ENCODE measurements around the gene TBC1D32. TPM values are rescaled to one million over a fixed set of nuclear protein-coding genes. Genes with fewer than 3 reads are reported as not detected.
"Not testable (repeated sequence)": the region's sequence is repeated elsewhere in the genome, so short reads cannot be mapped to it uniquely, and the experiment has no call there.

The TBC1D32 gene
- total RNA-seq, 3 donors from 2014 or later (not counting 1 experiment from before 2014, with no cell fraction given) = 8.9 to 17.4 (median 14.2) TPM

GRCh38 chr6:121222656-121223055, 111.6 kb downstream of the TBC1D32 start:
- peaks cover 5% of the 10 kb centered on the region for H3K36me3 Mint-ChIP-seq
- intact Hi-C loops (cut with micrococcal nuclease) = no loop called here
- no peaks in the 10 kb centered on the region for H3K4me1 ChIP-seq (ENCODE audit: control insufficient read depth, insufficient read depth, low read length)
- H3K4me3 ChIP-seq (ENCODE audit: low read length) = no peak overlapping the region
- H3K9me3 ChIP-seq (ENCODE audit: control insufficient read depth, insufficient read depth, low read length) = no peaks in the 10 kb centered on the region
- ATAC-seq (no peak), DNase-seq (no peak)
- H3K27me3 Mint-ChIP-seq (ENCODE audit: low read depth in 2 of 2) = no peaks in the 10 kb centered on the region
- no CpG with 5 or more reads among the region's 3 CpGs for WGBS (ENCODE audit: insufficient coverage)
- H3K27me3 ChIP-seq (ENCODE audit: control insufficient read depth, insufficient read depth, low read length) = no peaks in the 10 kb centered on the region
- no peak overlapping the region for H3K27ac Mint-ChIP-seq
- H3K9me3 Mint-ChIP-seq = peaks cover 0 to 5% of the 10 kb centered on the region in 2 donors
- no peaks in the 10 kb centered on the region for H3K36me3 ChIP-seq (ENCODE audit: control insufficient read depth, insufficient read depth, low read length)
- H3K27ac ChIP-seq (ENCODE audit: low read length) = no peak overlapping the region
- no peak for TF ChIP-seq CTCF (IDR thresholded peaks at IDR 0.05)
- H3K4me1 Mint-ChIP-seq = no peaks in the 10 kb centered on the region
- no peak overlapping the region for H3K4me3 Mint-ChIP-seq

GRCh38 chr6:121216928-121217327, 117.4 kb downstream of the TBC1D32 start:
- peaks cover 12% of the 10 kb centered on the region for H3K36me3 Mint-ChIP-seq
- H3K9me3 Mint-ChIP-seq = peaks cover 6 to 7% of the 10 kb centered on the region in 2 donors
- WGBS (ENCODE audit: insufficient coverage) = 78% methylated on average over 1 of the region's 1 CpG
- Histone ChIP-seq H3K9me3 (ENCODE audit: control insufficient read depth, insufficient read depth, low read length) (peaks cover 13% of the 10 kb centered on the region), H3K36me3 (ENCODE audit: control insufficient read depth, insufficient read depth, low read length) (peaks cover 5% of the 10 kb centered on the region), H3K27me3 (ENCODE audit: control insufficient read depth, insufficient read depth, low read length) (no peaks in the 10 kb centered on the region), H3K27ac (ENCODE audit: low read length) (no peak overlapping the region), H3K4me3 (ENCODE audit: low read length) (no peak overlapping the region), H3K4me1 (ENCODE audit: control insufficient read depth, insufficient read depth, low read length) (no peaks in the 10 kb centered on the region)
- H3K27ac Mint-ChIP-seq = no peak overlapping the region
- intact Hi-C loops (cut with micrococcal nuclease) = no loop called here
- TF ChIP-seq CTCF (IDR thresholded peaks at IDR 0.05) = no peak
- H3K4me1 Mint-ChIP-seq = no peaks in the 10 kb centered on the region
- H3K4me3 Mint-ChIP-seq = no peak overlapping the region
- H3K27me3 Mint-ChIP-seq (ENCODE audit: low read depth in 2 of 2) = no peaks in the 10 kb centered on the region
- no peak for DNase-seq
- ATAC-seq = no peak

GRCh38 chr6:121213341-121213740, 120.9 kb downstream of the TBC1D32 start:
- intact Hi-C loops (cut with micrococcal nuclease); H3K27ac ChIP-seq (ENCODE audit: low read length); H3K4me3 Mint-ChIP-seq; H3K4me3 ChIP-seq (ENCODE audit: low read length); H3K9me3 Mint-ChIP-seq; H3K27me3 Mint-ChIP-seq (ENCODE audit: low read depth in 2 of 2); H3K27ac Mint-ChIP-seq; H3K4me1 ChIP-seq (ENCODE audit: control insufficient read depth, insufficient read depth, low read length); H3K36me3 ChIP-seq (ENCODE audit: control insufficient read depth, insufficient read depth, low read length); H3K27me3 ChIP-seq (ENCODE audit: control insufficient read depth, insufficient read depth, low read length); H3K4me1 Mint-ChIP-seq; DNase-seq; ATAC-seq: not testable (repeated sequence)
- peaks cover 12% of the 10 kb centered on the region for H3K36me3 Mint-ChIP-seq
- WGBS (ENCODE audit: insufficient coverage) = 97% methylated on average over 2 of the region's 2 CpGs
- peaks cover 13% of the 10 kb centered on the region for H3K9me3 ChIP-seq (ENCODE audit: control insufficient read depth, insufficient read depth, low read length)

- H3K9me3 Mint-ChIP-seq = peaks cover 3 to 4% of the 10 kb centered on the region in 2 donors
- Histone ChIP-seq H3K36me3 (ENCODE audit: control insufficient read depth, insufficient read depth, low read length) (peaks cover 5% of the 10 kb centered on the region), H3K27ac (ENCODE audit: low read length) (no peak overlapping the region), H3K27me3 (ENCODE audit: control insufficient read depth, insufficient read depth, low read length) (no peaks in the 10 kb centered on the region), H3K4me3 (ENCODE audit: low read length) (no peak overlapping the region), H3K9me3 (ENCODE audit: control insufficient read depth, insufficient read depth, low read length) (peaks cover 13% of the 10 kb centered on the region), H3K4me1 (ENCODE audit: control insufficient read depth, insufficient read depth, low read length) (no peaks in the 10 kb centered on the region)
- no CpG with 5 or more reads among the region's 5 CpGs for WGBS (ENCODE audit: insufficient coverage)
- H3K27ac Mint-ChIP-seq = no peak overlapping the region
- DNase-seq = no peak
- H3K4me3 Mint-ChIP-seq = no peak overlapping the region
- ATAC-seq = no peak
- intact Hi-C loops (cut with micrococcal nuclease) = no loop called here
- H3K4me1 Mint-ChIP-seq = no peaks in the 10 kb centered on the region
- H3K27me3 Mint-ChIP-seq (ENCODE audit: low read depth in 2 of 2) = no peaks in the 10 kb centered on the region
- TF ChIP-seq CTCF (IDR thresholded peaks at IDR 0.05) = no peak
- no peaks in the 10 kb centered on the region for H3K36me3 Mint-ChIP-seq
Observed at GRCh38 chr6:121210943-121211342, 123.3 kb downstream of the TBC1D32 start.
